ENCODE results near the gene CBL. TPM values are rescaled to one million over a fixed set of nuclear protein-coding genes. Genes with fewer than 3 reads are reported as not detected.
"Not testable (repeated sequence)": the region's sequence is repeated elsewhere in the genome, so short reads cannot be mapped to it uniquely, and the experiment has no call there.

CBL gene
- total RNA-seq, 2 experiments from 2014 or later: 19.2 to 59.1 TPM

DNA sequence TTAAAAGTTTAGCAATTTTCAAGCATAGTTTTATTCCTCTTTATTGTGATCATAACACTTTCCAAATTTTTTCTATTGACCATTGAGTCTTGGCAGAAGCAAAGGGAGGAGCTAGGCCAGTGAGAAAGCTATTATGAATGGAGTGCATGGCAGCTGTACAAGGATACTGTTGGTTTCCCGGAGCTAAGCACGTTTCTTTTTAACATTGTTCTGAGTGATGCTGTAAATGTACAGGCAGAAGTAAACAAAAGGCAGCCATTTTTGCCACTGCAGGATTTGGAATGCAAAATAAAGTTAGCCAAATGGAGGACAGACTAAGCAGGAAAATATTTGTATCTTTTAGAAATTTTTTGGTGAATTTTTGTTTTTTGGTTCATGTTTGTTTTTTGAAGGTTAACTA, 16.2 kb downstream of the CBL start:
- H3K27ac ChIP-seq (ENCODE audit: low read depth, low read length, poor library complexity, severe bottlenecking): no peak overlapping the region
- intact Hi-C loops (cut with micrococcal nuclease; ENCODE audit: unreplicated experiment): no loop called here
- peaks cover 7% of the 10 kb centered on the region for H3K4me1 ChIP-seq (ENCODE audit: insufficient read depth, low read length, poor library complexity, severe bottlenecking)
- no peak overlapping the region for H2AFZ ChIP-seq (ENCODE audit: low read length)
- H4K20me1 ChIP-seq (ENCODE audit: insufficient read depth, low read length): 0 out of 2 replicates have a peak, but pooled peaks cover 3% of the 10 kb centered on the region
- ChIA-PET CTCF (ENCODE audit: unreplicated experiment) (no interaction called here), POLR2A (interaction anchor here (0.7 to 1.2 kb wide), 4 partner anchors 13 to 52 kb away, joined by 3 to 4 read pairs (median 3); no protein-coding TSS in a partner anchor)
- H3K9me2 ChIP-seq (ENCODE audit: insufficient read depth, low read length): no peaks in the 10 kb centered on the region
- no peak overlapping the region for H3K4me3 ChIP-seq (ENCODE audit: low read depth, low read length, poor library complexity, severe bottlenecking)
- no peak for DNase-seq (ENCODE audit: low spot score)
- H3K4me2 ChIP-seq (ENCODE audit: low read length): no peak overlapping the region
- no TSS peak for BruUV-seq (replicated peaks)
- peaks cover 11% of the 10 kb centered on the region for H3K36me3 ChIP-seq (ENCODE audit: insufficient read depth, low read length)
- peaks cover 89% of the 10 kb centered on the region for H3K79me2 ChIP-seq (ENCODE audit: insufficient read depth, low read depth, low read length)
- TF ChIP-seq EZH2phosphoT487 (IDR thresholded peaks at IDR 0.05; ENCODE audit: borderline replicate concordance, low read depth, low read length) (no peak), CTCF (conservative IDR thresholded peaks at IDR 0.05; ENCODE audit: low read length) (no peak)
- H3K9me3 ChIP-seq (ENCODE audit: low read length): no peaks in the 10 kb centered on the region

DNA sequence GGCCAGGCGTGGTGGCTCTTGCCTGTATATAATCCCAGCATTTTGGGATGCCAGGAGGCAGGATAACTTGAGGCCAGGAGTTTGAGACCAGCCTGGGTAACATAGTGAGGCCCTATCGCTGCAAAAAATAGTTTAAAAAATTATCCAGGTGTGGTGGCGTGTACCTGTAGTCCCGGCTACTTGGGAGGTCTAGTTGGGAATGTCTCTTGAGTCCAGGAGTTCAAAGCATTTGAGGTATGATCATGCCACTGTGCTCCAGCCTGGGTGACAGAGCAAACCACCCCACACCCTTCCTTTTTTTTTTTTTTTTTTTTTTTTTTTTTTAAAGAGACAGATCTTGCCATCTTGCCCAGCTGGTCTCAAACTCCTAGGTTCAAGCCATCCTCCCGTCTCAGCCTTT, 16.8 kb downstream of the CBL start:
- H3K27ac ChIP-seq (ENCODE audit: low read depth, low read length, poor library complexity, severe bottlenecking): no peak overlapping the region
- ChIA-PET CTCF (ENCODE audit: unreplicated experiment) (no interaction called here), POLR2A (interaction anchor here (1.1 kb wide), 2 partner anchors 13 to 51 kb away, joined by 3 to 4 read pairs; no protein-coding TSS in a partner anchor)
- TF ChIP-seq CTCF (conservative IDR thresholded peaks at IDR 0.05; ENCODE audit: low read length) (no peak), EZH2phosphoT487 (IDR thresholded peaks at IDR 0.05; ENCODE audit: borderline replicate concordance, low read depth, low read length) (no peak)
- H3K9me3 ChIP-seq (ENCODE audit: low read length): no peaks in the 10 kb centered on the region
- BruUV-seq (replicated peaks): no TSS peak
- intact Hi-C loops (cut with micrococcal nuclease; ENCODE audit: unreplicated experiment): no loop called here
- H2AFZ ChIP-seq (ENCODE audit: low read length): no peak overlapping the region
- no peak overlapping the region for H3K4me3 ChIP-seq (ENCODE audit: low read depth, low read length, poor library complexity, severe bottlenecking)
- H3K4me2 ChIP-seq (ENCODE audit: low read length): no peak overlapping the region
- H4K20me1 ChIP-seq (ENCODE audit: insufficient read depth, low read length): 0 out of 2 replicates have a peak, but pooled peaks cover 3% of the 10 kb centered on the region
- H3K36me3 ChIP-seq (ENCODE audit: insufficient read depth, low read length): peaks cover 13% of the 10 kb centered on the region
- H3K79me2 ChIP-seq (ENCODE audit: insufficient read depth, low read depth, low read length): peaks cover 89% of the 10 kb centered on the region
- no peaks in the 10 kb centered on the region for H3K9me2 ChIP-seq (ENCODE audit: insufficient read depth, low read length)
- no peak for DNase-seq (ENCODE audit: low spot score)
- H3K4me1 ChIP-seq (ENCODE audit: insufficient read depth, low read length, poor library complexity, severe bottlenecking): peaks cover 7% of the 10 kb centered on the region

DNA sequence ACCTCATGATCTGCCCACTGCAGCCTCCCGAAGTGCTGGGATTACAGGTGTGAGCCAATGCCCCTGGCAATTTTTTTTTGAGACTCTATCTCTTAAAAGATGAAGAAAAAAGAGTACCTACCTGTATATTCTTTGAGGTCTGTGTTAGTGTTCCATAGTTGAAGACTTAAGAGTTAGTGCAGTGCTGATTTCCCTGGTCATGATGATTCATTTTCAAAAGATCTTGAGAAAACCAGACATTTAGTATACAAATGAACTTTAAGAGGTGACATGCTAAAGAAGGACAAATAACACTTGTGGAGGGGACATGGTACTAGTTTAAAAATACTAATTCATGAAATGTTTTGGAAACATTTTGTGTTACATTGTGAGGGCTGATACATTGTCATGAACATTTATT, 17.7 kb downstream of the CBL start:
- H3K4me1 ChIP-seq (ENCODE audit: insufficient read depth, low read length, poor library complexity, severe bottlenecking): peaks cover 7% of the 10 kb centered on the region
- no peak for TF ChIP-seq CTCF (conservative IDR thresholded peaks at IDR 0.05; ENCODE audit: low read length)
- no peak for TF ChIP-seq EZH2phosphoT487 (IDR thresholded peaks at IDR 0.05; ENCODE audit: borderline replicate concordance, low read depth, low read length)
- H3K36me3 ChIP-seq (ENCODE audit: insufficient read depth, low read length): peaks cover 10% of the 10 kb centered on the region
- no peak overlapping the region for H2AFZ ChIP-seq (ENCODE audit: low read length)
- CTCF ChIA-PET (ENCODE audit: unreplicated experiment): no interaction called here
- peaks cover 84% of the 10 kb centered on the region for H3K79me2 ChIP-seq (ENCODE audit: insufficient read depth, low read depth, low read length)
- intact Hi-C loops (cut with micrococcal nuclease; ENCODE audit: unreplicated experiment): no loop called here
- 0 out of 2 replicates have a peak, but pooled peaks cover 3% of the 10 kb centered on the region for H4K20me1 ChIP-seq (ENCODE audit: insufficient read depth, low read length)
- POLR2A ChIA-PET: no interaction called here
- H3K9me3 ChIP-seq (ENCODE audit: low read length): no peaks in the 10 kb centered on the region
- H3K27ac ChIP-seq (ENCODE audit: low read depth, low read length, poor library complexity, severe bottlenecking): no peak overlapping the region
- H3K9me2 ChIP-seq (ENCODE audit: insufficient read depth, low read length): no peaks in the 10 kb centered on the region
- no peak overlapping the region for H3K4me2 ChIP-seq (ENCODE audit: low read length)
- BruUV-seq (replicated peaks): no TSS peak
- H3K4me3 ChIP-seq (ENCODE audit: low read depth, low read length, poor library complexity, severe bottlenecking): no peak overlapping the region
- DNase-seq (ENCODE audit: low spot score): no peak

GRCh38 chr11:119228535-119229287, 22.6 kb downstream of the CBL start:
- H3K27ac ChIP-seq (ENCODE audit: low read depth, low read length, poor library complexity, severe bottlenecking); CTCF ChIA-PET (ENCODE audit: unreplicated experiment); H3K9me2 ChIP-seq (ENCODE audit: insufficient read depth, low read length); intact Hi-C loops (cut with micrococcal nuclease; ENCODE audit: unreplicated experiment); H3K9me3 ChIP-seq (ENCODE audit: low read length); H3K4me1 ChIP-seq (ENCODE audit: insufficient read depth, low read length, poor library complexity, severe bottlenecking); BruUV-seq (replicated peaks); DNase-seq (ENCODE audit: low spot score); H3K4me3 ChIP-seq (ENCODE audit: low read depth, low read length, poor library complexity, severe bottlenecking); H4K20me1 ChIP-seq (ENCODE audit: insufficient read depth, low read length); H2AFZ ChIP-seq (ENCODE audit: low read length); H3K4me2 ChIP-seq (ENCODE audit: low read length): not testable (repeated sequence)
- H3K36me3 ChIP-seq (ENCODE audit: insufficient read depth, low read length): peaks cover 24% of the 10 kb centered on the region
- H3K79me2 ChIP-seq (ENCODE audit: insufficient read depth, low read depth, low read length): peaks cover 66% of the 10 kb centered on the region
- POLR2A ChIA-PET: interaction anchor here (0.8 to 2.2 kb wide), 5 partner anchors 9 to 161 kb away, joined by 3 to 6 read pairs (median 3); partner anchors contain the start of gene VPS11
